Smooth muscle cell (in vitro differentiated cells): ENCODE results near the gene KANK3. TPM values are rescaled to one million over a fixed set of nuclear protein-coding genes. Genes with fewer than 3 reads are reported as not detected.
"Not testable (repeated sequence)": the region's sequence is repeated elsewhere in the genome, so short reads cannot be mapped to it uniquely, and the experiment has no call there.

Experiments
- DNase-seq: peaks from one replicate; lab custom pipeline; 2025; ENCODE audit not compliant: unreplicated experiment; lab: John Stamatoyannopoulos, UW
- H2AFZ ChIP-seq: fragments of 200-600 bp; sonication (generic); 2 replicates; pipeline ENCODE4 v1.6.0; 2016; ENCODE audit warnings: antibody characterized with exemption, low read depth, mild to moderate bottlenecking
- H3F3A ChIP-seq: fragments of 200-600 bp; sonication (generic); 2 replicates; pipeline ENCODE4 v1.6.0; 2017; ENCODE audit warnings: antibody characterized with exemption, low read depth
- H3K27ac ChIP-seq: fragments of 200-600 bp; sonication (generic); 2 replicates; pipeline ENCODE4 v1.5.1; 2016; ENCODE audit warnings: low read depth, mild to moderate bottlenecking
- H3K27me3 ChIP-seq: fragments of 200-600 bp; sonication (generic); 2 replicates; pipeline ENCODE4 v1.6.1; 2016; ENCODE audit warnings: low read depth, mild to moderate bottlenecking
- H3K36me3 ChIP-seq: fragments of 200-600 bp; sonication (generic); 2 replicates; pipeline ENCODE4 v1.5.1; 2016; ENCODE audit warnings: low read depth
- H3K4me1 ChIP-seq: fragments of 200-600 bp; sonication (generic); 2 replicates; pipeline ENCODE4 v1.5.1; 2016; ENCODE audit warnings: low read depth
- H3K4me2 ChIP-seq: fragments of 200-600 bp; sonication (generic); 2 replicates; pipeline ENCODE4 v1.6.0; 2016; ENCODE audit warnings: mild to moderate bottlenecking
- H3K4me3 ChIP-seq: fragments of 200-600 bp; sonication (generic); 2 replicates; pipeline ENCODE4 v1.5.1; 2016; ENCODE audit warnings: mild to moderate bottlenecking
- H3K79me2 ChIP-seq: fragments of 200-600 bp; sonication (generic); 2 replicates; pipeline ENCODE4 v1.6.0; 2016; ENCODE audit warnings: low read depth, mild to moderate bottlenecking
- H3K9ac ChIP-seq: fragments of 200-600 bp; sonication (generic); 2 replicates; pipeline ENCODE4 v1.6.0; 2016; ENCODE audit warnings: low read depth
- H3K9me3 ChIP-seq: fragments of 200-600 bp; sonication (generic); replicated peaks from 2 replicates; pipeline ENCODE4 v1.5.1; 2016; ENCODE audit warnings: low read depth
- H4K20me1 ChIP-seq: fragments of 200-600 bp; sonication (generic); 2 replicates; pipeline ENCODE4 v1.6.0; 2016; ENCODE audit warnings: low read depth
- WGBS: methylation state at CpG from one replicate; pipeline ENCODE4 v1.1.7; 2016; ENCODE audit warnings: low lambda C conversion rate; 5-methylcytosine and 5-hydroxymethylcytosine counted together
- polyA plus RNA-seq: library from polyadenylated mRNA; unstranded; fragments of >200 nt; fragmentation: Nextera tagmentation; extraction: Ambion mirVana; gene quantifications from 2 replicates; pipeline ENCODE4 v1.2.1, GENCODE V29; 2016
- total RNA-seq: library from RNA; depleted of rRNA; stranded (reverse); fragments of >200 nt; gene quantifications from 2 replicates; pipeline ENCODE4 v1.2.3, GENCODE V29; 2014
- TF ChIP-seq, protein P1 (sequence below): fragments of 200-600 bp; sonication (generic); IDR thresholded peaks from 2 replicates; pipeline ENCODE4 v1.5.1; 2017; ENCODE audit warnings: borderline replicate concordance, mild to moderate bottlenecking, antibody characterized with exemption; ENCODE audit not compliant: insufficient read depth, poor library complexity, severe bottlenecking

KANK3 gene
- total and polyA plus RNA-seq, 2 experiments from 2014 or later, result 0.40 to 1.3 TPM

GRCh38 chr19:8377598-8377997, 34.5 kb upstream of the KANK3 start:
- Histone ChIP-seq H3K4me2 (no peak overlapping the region), H2AFZ (no peak overlapping the region), H3K9me3 (no peaks in the 10 kb centered on the region), H3K4me1 (no peaks in the 10 kb centered on the region), H3K9ac (no peak overlapping the region), H3K4me3 (no peak overlapping the region), H3K27me3 (no peaks in the 10 kb centered on the region), H3K79me2 (no peaks in the 10 kb centered on the region), H3K27ac (no peak overlapping the region), H3F3A (no peaks in the 10 kb centered on the region), H3K36me3 (no peaks in the 10 kb centered on the region), H4K20me1 (no peaks in the 10 kb centered on the region)
- TF ChIP-seq, protein P1, sequence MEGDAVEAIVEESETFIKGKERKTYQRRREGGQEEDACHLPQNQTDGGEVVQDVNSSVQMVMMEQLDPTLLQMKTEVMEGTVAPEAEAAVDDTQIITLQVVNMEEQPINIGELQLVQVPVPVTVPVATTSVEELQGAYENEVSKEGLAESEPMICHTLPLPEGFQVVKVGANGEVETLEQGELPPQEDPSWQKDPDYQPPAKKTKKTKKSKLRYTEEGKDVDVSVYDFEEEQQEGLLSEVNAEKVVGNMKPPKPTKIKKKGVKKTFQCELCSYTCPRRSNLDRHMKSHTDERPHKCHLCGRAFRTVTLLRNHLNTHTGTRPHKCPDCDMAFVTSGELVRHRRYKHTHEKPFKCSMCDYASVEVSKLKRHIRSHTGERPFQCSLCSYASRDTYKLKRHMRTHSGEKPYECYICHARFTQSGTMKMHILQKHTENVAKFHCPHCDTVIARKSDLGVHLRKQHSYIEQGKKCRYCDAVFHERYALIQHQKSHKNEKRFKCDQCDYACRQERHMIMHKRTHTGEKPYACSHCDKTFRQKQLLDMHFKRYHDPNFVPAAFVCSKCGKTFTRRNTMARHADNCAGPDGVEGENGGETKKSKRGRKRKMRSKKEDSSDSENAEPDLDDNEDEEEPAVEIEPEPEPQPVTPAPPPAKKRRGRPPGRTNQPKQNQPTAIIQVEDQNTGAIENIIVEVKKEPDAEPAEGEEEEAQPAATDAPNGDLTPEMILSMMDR, result no peak
- 60% methylated on average over 1 of the region's 1 CpG for WGBS
- DNase-seq, result no peak

DNA sequence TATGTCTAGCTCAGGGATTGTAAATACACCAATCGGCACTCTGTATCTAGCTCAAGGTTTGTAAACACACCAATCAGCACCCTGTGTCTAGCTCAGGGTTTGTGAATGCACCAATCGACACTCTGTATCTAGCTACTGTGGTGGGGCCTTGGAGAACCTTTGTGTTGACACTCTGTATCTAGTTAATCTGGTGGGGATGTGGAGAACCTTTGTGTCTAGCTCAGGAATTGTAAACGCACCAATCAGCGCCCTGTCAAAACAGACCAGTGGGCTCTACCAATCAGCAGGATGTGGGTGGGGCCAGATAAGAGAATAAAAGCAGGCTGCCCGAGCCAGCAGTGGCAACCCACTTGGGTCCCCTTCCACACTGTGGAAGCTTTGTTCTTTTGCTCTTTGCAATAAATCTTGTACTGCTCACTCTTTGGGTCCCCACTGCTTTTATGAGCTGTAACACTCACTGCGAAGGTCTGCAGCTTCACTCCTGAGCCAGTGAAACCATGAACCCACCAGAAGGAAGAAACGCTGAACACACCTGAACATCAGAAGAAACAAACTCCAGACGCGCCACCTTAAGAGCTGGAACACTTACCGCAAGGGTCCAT, 33.4 kb upstream of the KANK3 start:
- 92% methylated on average over 10 of the region's 10 CpGs for WGBS
- not testable (repeated sequence) for H3F3A ChIP-seq, H3K9ac ChIP-seq, DNase-seq, H3K27ac ChIP-seq, H3K79me2 ChIP-seq, H3K4me3 ChIP-seq, H3K36me3 ChIP-seq, H3K9me3 ChIP-seq, H2AFZ ChIP-seq, H3K4me2 ChIP-seq, H3K4me1 ChIP-seq, H3K27me3 ChIP-seq, H4K20me1 ChIP-seq

DNA sequence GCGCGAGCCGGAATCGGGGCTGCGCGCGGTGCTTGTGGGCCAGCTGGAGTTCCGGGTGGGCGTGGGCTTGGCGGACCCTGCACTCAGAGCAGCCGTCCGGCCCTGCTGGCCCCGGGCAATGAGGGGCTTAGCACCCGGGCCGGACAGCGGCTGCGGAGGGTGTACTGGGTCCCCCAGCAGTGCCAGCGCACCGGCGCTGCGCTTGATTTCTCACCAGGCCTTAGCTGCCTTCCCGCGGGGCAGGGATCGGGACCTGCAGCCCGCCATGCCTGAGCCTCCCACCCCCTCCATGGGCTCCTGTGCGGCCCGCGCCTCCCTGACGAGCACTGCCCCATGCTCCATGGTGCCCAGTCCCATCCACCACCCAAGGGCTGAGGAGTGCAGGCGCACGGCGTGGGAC, 32.7 kb upstream of the KANK3 start:
- DNase-seq, H3K79me2 ChIP-seq, H3F3A ChIP-seq, H3K9me3 ChIP-seq, H3K9ac ChIP-seq, H3K4me2 ChIP-seq, H2AFZ ChIP-seq, H3K4me1 ChIP-seq, H3K4me3 ChIP-seq, H3K27me3 ChIP-seq, H3K36me3 ChIP-seq, H3K27ac ChIP-seq, H4K20me1 ChIP-seq: not testable (repeated sequence)
- WGBS, result 98% methylated on average over 32 of the region's 32 CpGs

- Histone ChIP-seq H3K79me2 (no peaks in the 10 kb centered on the region), H3K9ac (no peak overlapping the region), H3K9me3 (no peaks in the 10 kb centered on the region), H2AFZ (no peak overlapping the region), H3K4me1 (no peaks in the 10 kb centered on the region), H3K27ac (no peak overlapping the region), H3K4me2 (no peak overlapping the region), H3F3A (no peaks in the 10 kb centered on the region), H3K27me3 (no peaks in the 10 kb centered on the region), H3K36me3 (no peaks in the 10 kb centered on the region), H3K4me3 (no peak overlapping the region), H4K20me1 (no peaks in the 10 kb centered on the region)
- TF ChIP-seq, protein P1, result no peak
- WGBS, result 94% methylated on average over 26 of the region's 26 CpGs
- DNase-seq, result no peak
These were observed 31.1 kb upstream of the KANK3 start for GRCh38 chr19:8373867-8374813.
